Vagina (tissue), 2 donors: Measurements from ENCODE around the gene CEP85L.

Experiments used
- POLR2A ChIP-seq, 2 donors: fragments of 450-650 bp; IDR thresholded peaks; one replicate each; pipeline ENCODE4 v1.6.1; 2017; ENCODE audit warnings: antibody characterized with exemption in 2 of 2, mild to moderate bottlenecking in 2 of 2, moderate library complexity in 2 of 2
- TF ChIP-seq, protein P1 (sequence below), 3 experiments: fragments of 450-650 bp in 2 of 3; fragments of 200-600 bp in 1 of 3; sonication (generic) in 1 of 3; IDR thresholded peaks; one replicate each; pipeline ENCODE4 v1.5.1; 2017 to 2019; ENCODE audit warnings: antibody characterized with exemption in 3 of 3, mild to moderate bottlenecking in 2 of 3, moderate library complexity in 2 of 3

DNA sequence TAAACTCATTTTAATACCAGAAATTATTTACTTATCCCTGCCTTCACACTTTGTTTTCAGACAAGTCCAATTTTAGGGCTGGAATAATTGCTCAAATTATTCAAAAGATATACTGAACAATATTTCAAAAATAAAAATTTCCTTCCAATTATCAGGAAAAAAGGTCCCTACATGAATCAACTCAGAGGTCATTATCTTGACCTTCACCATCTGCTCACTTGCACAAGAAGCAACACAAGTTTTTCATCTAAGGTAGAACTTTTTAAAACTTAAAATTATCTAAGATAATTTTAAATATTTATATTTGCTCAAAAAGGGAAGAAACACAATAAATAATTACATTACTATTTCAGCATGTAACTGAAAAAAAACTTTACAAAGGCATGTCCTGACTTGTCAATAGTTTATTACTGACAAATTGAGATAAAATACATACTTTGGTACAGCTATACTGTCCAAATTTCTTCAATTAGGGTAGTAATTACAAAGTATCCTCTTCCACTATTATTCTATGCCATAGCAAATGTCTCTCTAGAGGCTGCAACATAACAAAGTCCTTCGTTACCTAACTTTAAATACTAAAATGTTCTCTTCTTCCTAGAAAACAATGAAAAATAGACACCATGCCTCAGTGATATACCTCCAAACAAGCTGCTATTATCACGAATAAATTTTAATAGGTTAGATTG, 2.4 kb downstream of the CEP85L start:
- TF ChIP-seq POLR2A (IDR thresholded peaks at IDR 0.05) = no peak
- TF ChIP-seq, protein P1, sequence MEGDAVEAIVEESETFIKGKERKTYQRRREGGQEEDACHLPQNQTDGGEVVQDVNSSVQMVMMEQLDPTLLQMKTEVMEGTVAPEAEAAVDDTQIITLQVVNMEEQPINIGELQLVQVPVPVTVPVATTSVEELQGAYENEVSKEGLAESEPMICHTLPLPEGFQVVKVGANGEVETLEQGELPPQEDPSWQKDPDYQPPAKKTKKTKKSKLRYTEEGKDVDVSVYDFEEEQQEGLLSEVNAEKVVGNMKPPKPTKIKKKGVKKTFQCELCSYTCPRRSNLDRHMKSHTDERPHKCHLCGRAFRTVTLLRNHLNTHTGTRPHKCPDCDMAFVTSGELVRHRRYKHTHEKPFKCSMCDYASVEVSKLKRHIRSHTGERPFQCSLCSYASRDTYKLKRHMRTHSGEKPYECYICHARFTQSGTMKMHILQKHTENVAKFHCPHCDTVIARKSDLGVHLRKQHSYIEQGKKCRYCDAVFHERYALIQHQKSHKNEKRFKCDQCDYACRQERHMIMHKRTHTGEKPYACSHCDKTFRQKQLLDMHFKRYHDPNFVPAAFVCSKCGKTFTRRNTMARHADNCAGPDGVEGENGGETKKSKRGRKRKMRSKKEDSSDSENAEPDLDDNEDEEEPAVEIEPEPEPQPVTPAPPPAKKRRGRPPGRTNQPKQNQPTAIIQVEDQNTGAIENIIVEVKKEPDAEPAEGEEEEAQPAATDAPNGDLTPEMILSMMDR (IDR thresholded peaks at IDR 0.05) = no peak
